SIG-M5 treated with dmso at 0.1 percent for 504 hours (cell line): ENCODE results near the gene LRRC57.

Experiments used
- DNase-seq: peaks from one replicate; lab custom pipeline; 2025; ENCODE audit not compliant: unreplicated experiment; lab: John Stamatoyannopoulos, UW

Gene LRRC57

GRCh38 chr15:42493679-42494078, 54.9 kb downstream of the LRRC57 start:
- DNase-seq = peak; percentile 69

GRCh38 chr15:42491539-42492225, 56.9 kb downstream of the LRRC57 start:
- no peak for DNase-seq

DNA sequence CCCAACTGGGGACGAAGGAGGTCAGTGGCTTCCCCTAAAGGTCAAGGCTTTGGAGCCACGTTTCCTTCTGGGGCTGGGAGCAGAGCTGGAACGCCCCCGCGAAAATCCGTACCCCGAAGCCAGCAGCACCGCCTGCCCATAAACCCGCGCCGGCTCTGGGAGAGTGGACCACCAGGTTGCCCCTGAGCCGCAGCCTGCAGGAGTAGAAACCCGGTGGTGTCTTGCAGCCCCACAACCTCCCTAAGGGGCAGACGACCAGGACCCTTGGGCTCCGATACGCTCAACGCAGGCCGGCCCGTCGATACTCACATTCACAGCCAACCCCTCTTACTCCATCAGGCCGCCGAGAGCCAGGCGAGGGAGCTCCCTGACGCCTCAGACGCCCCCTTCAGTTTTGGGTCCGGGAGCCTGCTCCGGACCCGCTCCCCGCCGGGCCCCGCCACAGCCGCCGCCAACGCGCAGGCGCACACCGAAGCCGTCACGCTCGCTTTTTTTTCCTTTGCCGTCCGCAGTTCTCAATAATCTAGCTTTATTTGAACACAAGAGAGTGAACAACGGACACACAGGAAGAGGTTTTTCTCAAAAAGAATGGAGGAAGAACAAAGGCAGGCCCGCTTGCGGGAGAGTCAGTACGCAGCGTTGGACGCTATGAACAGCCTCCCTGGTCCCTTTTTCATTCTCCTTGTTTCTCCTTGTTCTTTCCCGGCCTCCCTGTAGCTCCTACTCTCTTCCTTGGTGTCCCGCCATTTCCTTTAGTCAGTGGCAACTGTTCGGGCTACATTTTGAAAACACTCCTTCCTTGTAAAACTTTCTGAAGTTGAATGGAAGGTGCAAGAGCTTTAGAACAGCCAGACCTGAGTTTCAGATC, 57.7 kb downstream of the LRRC57 start, which contains the start of gene ZNF106:
TSS of gene ZNF106 (minus strand) at position 471 of the 868 bp plus-strand sequence. CDS start 18,852 bp downstream, outside the sequence.
- DNase-seq = peak; percentile 88

DNA sequence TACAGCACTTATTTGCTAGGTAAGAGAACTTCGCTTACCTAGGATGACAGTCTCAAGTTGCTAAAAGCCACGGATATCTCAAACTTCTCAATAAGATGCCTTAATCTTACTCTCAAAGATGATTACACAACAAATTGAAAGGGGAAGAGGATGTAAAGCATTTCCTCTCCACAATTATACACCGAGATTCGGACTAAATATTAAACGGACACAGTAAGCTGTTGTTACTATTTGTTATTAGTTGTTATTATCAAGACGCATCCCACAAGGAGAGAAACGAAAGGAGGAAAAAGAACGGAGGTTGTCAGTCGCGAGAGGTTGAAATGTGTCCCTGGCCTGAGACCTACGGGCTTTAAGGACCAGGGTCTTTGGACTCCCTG, 58.3 kb downstream of the LRRC57 start:
- DNase-seq = peak; percentile 52
